ENCODE data around the gene IGSF9. TPM values are rescaled to one million over a fixed set of nuclear protein-coding genes. Genes with fewer than 3 reads are reported as not detected.

IGSF9 gene
- total RNA-seq, 1 experiment from 2014 or later, result not detected

GRCh38 chr1:159939678-159940002, 5.8 kb downstream of the IGSF9 start:
- DNase-seq (ENCODE audit: low read depth, low spot score), result no peak
- in situ Hi-C loops (cut with HindIII; ENCODE audit: low pct_unique_long_range_greater_than_20kb, low sequenced_read_pairs), result no loop called here

- in situ Hi-C loops (cut with HindIII; ENCODE audit: low pct_unique_long_range_greater_than_20kb, low sequenced_read_pairs), result no loop called here
- no peak for DNase-seq (ENCODE audit: low read depth, low spot score)
These were observed 6.3 kb downstream of the IGSF9 start for GRCh38 chr1:159938905-159939677.

DNA sequence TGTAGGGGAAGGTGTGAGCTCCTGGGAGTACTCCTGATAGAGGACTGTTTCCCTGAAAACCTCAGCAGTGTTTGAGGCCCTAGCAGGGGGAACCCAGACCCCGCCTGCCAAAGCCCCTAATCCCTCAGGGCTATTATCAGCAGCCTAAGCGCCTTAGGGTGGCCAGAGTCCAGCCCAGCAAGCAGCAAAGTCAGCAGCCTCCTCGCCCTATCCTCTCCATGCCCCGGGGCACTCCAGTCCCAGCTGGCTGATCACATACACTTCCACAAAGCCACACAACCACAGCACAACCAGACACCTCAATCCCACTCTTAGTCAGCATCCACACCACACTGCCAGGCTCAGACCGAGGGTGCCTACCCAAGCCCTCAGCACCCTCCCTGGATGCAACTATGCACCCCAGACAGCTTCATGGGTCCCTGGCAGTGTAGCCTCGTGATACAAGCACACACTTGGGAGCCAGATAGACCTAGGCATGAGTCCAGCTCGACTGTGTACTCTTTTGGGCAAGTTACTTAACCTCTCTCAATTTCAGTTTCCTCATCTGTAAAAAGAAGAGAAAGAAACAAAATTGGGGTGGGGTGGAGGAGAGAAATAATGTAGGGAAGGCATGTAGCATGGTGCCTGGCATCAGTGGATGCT, 7.1 kb downstream of the IGSF9 start:
- DNase-seq (ENCODE audit: low read depth, low spot score), result no peak
- in situ Hi-C loops (cut with HindIII; ENCODE audit: low pct_unique_long_range_greater_than_20kb, low sequenced_read_pairs), result no loop called here

DNA sequence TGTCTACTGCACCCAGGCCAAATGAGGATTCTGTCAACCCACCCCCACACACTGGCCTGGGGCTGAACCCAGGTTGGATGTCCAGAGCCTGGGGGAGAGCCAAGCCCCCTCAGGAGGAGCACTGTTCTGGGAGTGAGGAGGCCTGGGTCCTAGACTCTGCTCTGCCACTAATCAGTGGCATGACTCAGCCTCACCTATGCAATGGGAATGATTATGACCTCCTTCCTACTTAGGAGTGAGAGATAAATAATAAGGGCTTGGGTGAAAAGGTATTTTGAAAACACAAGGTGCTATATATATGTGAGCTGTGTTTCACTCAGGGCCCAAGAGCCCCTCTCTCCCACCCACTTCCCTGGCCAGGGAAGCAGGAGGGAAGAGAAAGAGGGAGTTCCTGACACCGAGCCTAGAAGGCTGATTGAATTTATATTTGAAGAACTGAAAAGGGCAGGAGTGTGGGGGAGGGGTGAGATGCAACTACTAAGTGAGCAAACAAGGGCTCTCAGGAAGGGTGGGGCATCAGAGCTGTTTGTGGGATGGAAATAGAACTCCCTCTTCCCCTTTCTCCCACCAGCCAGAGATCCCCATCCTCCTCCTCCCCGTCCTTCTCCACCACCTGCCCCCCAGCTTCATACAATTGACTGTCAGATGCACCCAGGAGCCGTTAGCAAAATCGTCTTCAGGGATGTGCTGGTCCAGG, 8.2 kb downstream of the IGSF9 start:
- no peak for DNase-seq (ENCODE audit: low read depth, low spot score)
- in situ Hi-C loops (cut with HindIII; ENCODE audit: low pct_unique_long_range_greater_than_20kb, low sequenced_read_pairs), result no loop called here

DNA sequence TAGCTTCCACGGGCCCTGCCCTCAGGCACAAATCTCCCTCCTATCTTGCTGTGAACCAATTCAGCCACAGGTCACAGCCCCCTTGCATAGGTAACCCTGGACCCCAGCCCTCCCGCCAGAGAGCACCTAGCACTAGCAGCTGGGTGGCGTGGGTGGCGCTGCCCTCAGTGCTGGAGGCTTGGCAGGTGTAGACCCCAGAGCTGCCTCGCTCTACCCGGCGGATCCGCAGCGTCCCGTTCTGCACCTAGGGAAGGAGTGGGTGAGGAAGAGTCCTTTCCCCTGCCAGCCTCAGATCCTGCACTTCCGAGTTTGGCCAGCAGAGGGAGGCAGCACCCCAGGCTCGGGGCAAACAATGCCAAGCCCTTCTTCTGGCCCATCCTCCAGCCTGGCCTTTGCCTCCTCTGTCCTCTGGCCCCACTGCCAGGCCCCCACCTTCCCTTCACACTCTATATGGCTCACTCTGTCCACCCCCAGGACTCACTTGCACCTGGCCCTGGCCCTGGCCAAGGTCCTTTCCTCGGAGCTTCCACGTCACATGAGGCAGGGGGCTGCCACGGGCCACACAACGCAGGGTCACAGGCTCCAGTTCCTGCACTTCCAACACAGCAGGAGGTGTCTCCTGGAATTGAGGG, 9.0 kb downstream of the IGSF9 start:
- peak; percentile 73 for DNase-seq (ENCODE audit: low read depth, low spot score)
- in situ Hi-C loops (cut with HindIII; ENCODE audit: low pct_unique_long_range_greater_than_20kb, low sequenced_read_pairs), result no loop called here

GRCh38 chr1:159935719-159936272, 9.6 kb downstream of the IGSF9 start:
- DNase-seq (ENCODE audit: low read depth, low spot score), result no peak
- in situ Hi-C loops (cut with HindIII; ENCODE audit: low pct_unique_long_range_greater_than_20kb, low sequenced_read_pairs), result no loop called here

GRCh38 chr1:159935305-159935704, 10.1 kb downstream of the IGSF9 start:
- DNase-seq (ENCODE audit: low read depth, low spot score), result no peak
- in situ Hi-C loops (cut with HindIII; ENCODE audit: low pct_unique_long_range_greater_than_20kb, low sequenced_read_pairs), result no loop called here

- no peak for DNase-seq (ENCODE audit: low read depth, low spot score)
- in situ Hi-C loops (cut with HindIII; ENCODE audit: low pct_unique_long_range_greater_than_20kb, low sequenced_read_pairs), result no loop called here
These were observed 11.0 kb downstream of the IGSF9 start for GRCh38 chr1:159934136-159935039.

DNA sequence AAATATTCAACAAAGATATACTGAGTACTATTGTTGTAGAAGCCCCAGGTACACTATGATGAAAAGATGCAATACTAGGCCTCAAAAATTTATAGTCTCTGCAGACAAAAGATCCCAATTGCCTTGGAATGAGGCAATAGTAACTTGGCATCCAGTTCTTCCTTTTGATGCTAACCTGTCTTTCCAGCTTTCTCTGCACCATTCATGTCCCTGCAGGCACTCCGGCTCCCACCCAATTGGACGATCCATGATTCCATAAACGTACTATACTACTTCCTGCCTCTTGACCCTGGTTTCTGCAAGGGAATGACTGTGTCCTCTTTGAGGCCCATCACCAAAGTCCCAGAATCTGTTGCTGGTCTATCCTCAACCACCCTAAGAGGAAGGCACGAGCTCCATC, 12.1 kb downstream of the IGSF9 start:
- no peak for DNase-seq (ENCODE audit: low read depth, low spot score)
- in situ Hi-C loops (cut with HindIII; ENCODE audit: low pct_unique_long_range_greater_than_20kb, low sequenced_read_pairs), result no loop called here

DNA sequence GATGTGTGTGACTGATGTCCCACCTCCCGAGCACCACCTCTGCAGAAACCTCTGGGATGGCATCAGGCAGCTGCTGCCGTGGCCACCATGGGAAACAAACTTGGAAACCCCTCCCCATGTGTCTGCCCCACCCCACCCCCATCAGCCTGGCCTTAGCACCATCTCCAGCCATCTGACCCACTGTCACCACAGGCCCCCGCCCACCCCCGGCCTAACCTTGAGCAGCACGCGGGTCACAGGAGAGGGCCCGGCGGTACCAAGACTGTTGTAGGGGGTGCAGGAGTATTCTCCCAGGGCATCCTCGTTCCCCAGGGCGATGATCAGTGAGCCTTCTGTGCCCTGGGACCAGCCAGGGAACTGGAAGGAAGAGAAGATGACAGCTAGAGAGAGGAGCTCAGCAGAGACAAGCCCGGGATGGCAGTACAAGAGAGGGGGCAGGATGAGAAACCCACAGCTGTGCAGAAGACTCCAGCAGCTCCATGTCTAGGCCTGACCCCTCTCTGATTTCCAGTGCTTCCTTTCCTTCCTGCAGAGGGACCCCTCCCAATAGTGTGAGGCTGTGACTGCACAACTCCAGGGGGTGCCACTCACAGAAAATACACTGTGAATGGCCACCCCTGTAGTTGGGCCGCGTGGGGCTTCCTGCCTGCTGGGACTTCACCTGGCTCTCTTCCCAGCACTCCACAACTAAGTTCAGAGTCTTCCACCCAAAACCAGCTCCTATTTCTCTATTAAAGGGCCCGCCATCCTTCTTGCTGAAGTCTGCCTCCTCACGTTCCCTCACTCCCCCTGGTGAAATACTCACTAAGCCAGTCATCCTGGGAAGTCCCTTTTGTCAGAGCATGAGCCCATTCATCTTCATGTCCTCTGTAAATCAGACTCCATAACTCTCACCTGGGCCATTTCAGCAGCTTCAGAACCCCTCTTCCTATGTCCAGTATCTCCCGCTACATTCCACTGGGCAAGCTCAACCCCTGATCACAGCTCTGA, 12.8 kb downstream of the IGSF9 start:
- in situ Hi-C loops (cut with HindIII; ENCODE audit: low pct_unique_long_range_greater_than_20kb, low sequenced_read_pairs), result no loop called here
- no peak for DNase-seq (ENCODE audit: low read depth, low spot score)

- no peak for DNase-seq (ENCODE audit: low read depth, low spot score)
- in situ Hi-C loops (cut with HindIII; ENCODE audit: low pct_unique_long_range_greater_than_20kb, low sequenced_read_pairs), result no loop called here
These were observed 13.6 kb downstream of the IGSF9 start for GRCh38 chr1:159931795-159932173.

- in situ Hi-C loops (cut with HindIII; ENCODE audit: low pct_unique_long_range_greater_than_20kb, low sequenced_read_pairs), result no loop called here
These were observed 14.2 kb downstream of the IGSF9 start for GRCh38 chr1:159931101-159931794.

DNA sequence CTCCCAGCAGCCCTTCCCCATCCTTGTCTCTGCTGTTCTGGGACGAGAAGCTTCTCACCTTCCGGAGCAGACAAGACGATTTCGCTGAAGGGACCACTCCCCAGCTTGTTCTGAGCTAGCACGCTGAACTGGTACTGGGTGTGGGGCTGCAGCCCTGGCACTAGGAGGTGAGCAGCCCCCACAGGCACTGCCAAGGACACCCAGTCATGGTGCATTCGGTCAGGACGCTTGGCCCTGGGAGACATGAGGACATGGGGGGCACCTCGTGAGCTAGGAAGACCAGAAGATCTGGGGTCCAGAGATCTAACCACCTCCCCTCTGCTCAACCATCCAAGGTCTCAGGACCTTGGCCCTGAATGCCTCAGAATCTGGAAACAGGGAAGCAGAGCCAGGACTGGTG, 14.8 kb downstream of the IGSF9 start:
- in situ Hi-C loops (cut with HindIII; ENCODE audit: low pct_unique_long_range_greater_than_20kb, low sequenced_read_pairs), result no loop called here
- DNase-seq (ENCODE audit: low read depth, low spot score), result no peak

More at GRCh38 chr1:159931101-159931794, 14.2 kb downstream of the IGSF9 start:
- DNase-seq (ENCODE audit: low read depth, low spot score), result no peak

DNA sequence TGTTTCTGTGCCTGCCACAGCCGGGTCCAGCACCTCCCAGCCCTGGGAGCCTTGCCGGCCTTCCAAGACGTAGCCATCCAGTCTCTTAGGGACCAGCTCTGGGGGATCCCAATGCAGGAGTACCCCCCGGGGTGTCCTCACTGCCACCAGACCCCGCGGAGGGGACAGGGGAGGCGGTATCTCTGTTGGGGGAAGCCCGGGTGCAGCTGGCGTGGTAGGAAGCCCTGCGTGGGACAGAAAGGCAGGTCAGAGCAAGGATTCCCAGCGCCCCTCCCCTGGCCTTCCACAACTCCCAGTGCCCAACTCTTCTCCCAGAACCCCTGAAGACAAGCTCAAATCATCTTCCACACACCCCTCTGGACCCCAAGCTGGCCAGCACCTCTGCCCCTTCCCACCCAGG, 15.2 kb downstream of the IGSF9 start:
- no peak for DNase-seq (ENCODE audit: low read depth, low spot score)
- in situ Hi-C loops (cut with HindIII; ENCODE audit: low pct_unique_long_range_greater_than_20kb, low sequenced_read_pairs), result no loop called here

DNA sequence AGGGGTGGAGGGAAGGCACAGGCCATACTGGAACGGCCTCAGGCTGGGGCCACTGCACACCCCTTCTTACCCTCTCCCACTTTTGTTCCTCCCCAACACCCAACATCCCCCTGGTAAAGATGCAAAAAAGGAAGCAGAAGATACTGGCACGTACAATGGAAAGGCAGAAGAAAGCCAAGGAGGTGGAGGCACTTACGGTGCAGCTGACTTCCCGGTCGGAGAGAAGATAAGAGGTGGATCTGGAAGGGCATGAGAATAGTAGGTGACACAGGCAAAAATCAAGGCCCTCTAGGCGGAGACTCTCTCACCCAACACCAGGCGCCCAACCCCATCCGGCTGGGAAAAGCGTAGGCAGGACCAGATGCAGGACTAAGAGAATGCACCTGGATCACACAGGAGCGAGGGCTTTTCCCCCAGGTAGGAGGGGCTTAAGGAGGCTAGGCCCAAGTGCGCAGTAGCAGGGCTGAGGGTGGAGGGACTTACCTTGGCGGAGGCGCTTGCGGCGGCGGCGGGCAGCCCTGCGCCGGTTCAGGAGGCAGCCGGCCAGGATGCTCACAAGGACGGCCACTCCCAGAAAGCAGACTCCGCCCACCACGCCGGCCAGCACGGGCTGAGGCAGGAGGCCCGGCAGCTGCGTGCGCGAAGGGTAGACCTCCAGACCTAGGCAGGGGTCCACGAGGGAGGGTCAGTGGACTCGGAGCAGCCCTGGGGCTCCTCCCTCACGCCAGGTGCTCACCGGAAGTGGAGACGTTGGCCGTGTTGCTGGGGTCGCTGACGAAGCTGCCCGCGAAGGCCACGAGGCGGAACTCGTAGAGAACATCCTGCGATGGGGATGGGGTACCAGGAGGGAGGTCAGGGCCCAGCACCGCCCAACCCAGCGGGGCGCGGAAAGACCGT, 16.0 kb downstream of the IGSF9 start:
- in situ Hi-C loops (cut with HindIII; ENCODE audit: low pct_unique_long_range_greater_than_20kb, low sequenced_read_pairs), result no loop called here
- DNase-seq (ENCODE audit: low read depth, low spot score), result no peak
